BLaER1 treated with 17β-estradiol and CSF1 and Interleukin-3, amounts not matched to agents 10 nM and 100 nM (cell line): Measurements from ENCODE around the gene EYA3.

Experiments
- H3K27ac ChIP-seq, 11 experiments: shearing (Covaris generic); formaldehyde crosslinking; 2 replicates each; pipeline ENCODE4 v1.8.1; 2022
- H3K27me3 ChIP-seq, 11 experiments: shearing (Covaris generic); formaldehyde crosslinking; 2 replicates each; pipeline ENCODE4 v1.8.1; 2022
- H3K36me3 ChIP-seq, 11 experiments: shearing (Covaris generic); formaldehyde crosslinking; 2 replicates each; pipeline ENCODE4 v1.8.1; 2022
- H3K4me1 ChIP-seq, 10 experiments: shearing (Covaris generic); formaldehyde crosslinking; 2 replicates each; pipeline ENCODE4 v1.8.1; 2022
- H3K4me2 ChIP-seq, 11 experiments: shearing (Covaris generic); formaldehyde crosslinking; 2 replicates each; pipeline ENCODE4 v1.8.1; 2022
- H3K4me3 ChIP-seq, 10 experiments: shearing (Covaris generic); formaldehyde crosslinking; 2 replicates each; pipeline ENCODE4 v1.8.1; 2022
- H3K9ac ChIP-seq, 11 experiments: shearing (Covaris generic); formaldehyde crosslinking; 2 replicates each; pipeline ENCODE4 v1.8.1; 2022
- H3K9me3 ChIP-seq, 11 experiments: shearing (Covaris generic); formaldehyde crosslinking; replicated peaks in 1 of 11; 2 replicates each; pipeline ENCODE4 v1.8.1; 2022
- H4K20me1 ChIP-seq, 11 experiments: shearing (Covaris generic); formaldehyde crosslinking; 2 replicates each; pipeline ENCODE4 v1.8.1; 2022
- Cebpa-rat ChIP-seq, 11 experiments: shearing (Covaris generic); IDR thresholded peaks; 2 replicates each; pipeline ENCODE4 v1.8.1; 2022

Gene EYA3

GRCh38 chr1:28056129-28056925 is 32.1 kb downstream of the EYA3 start:
- H3K4me2 ChIP-seq: peak overlapping the region in 6 of 11 experiments; percentile 6 to 72 (median 33); a peak in 9 of 22 replicates
- H3K36me3 ChIP-seq: peaks cover 5 to 55% (median 18%) of the 10 kb centered on the region in 11 experiments; a peak in 18 of 22 replicates
- no peak overlapping the region for H3K9ac ChIP-seq
- 0 out of 22 replicates have a peak, but pooled peaks cover 0 to under 1% (median 0%) of the 10 kb centered on the region in 11 experiments for H3K9me3 ChIP-seq
- H3K27ac ChIP-seq: peak overlapping the region in 4 of 11 experiments; percentile 3 to 35 (median 16); a peak in 4 of 22 replicates
- no peak overlapping the region for H3K4me3 ChIP-seq
- H4K20me1 ChIP-seq: peaks cover 0 to 66% (median 7%) of the 10 kb centered on the region in 11 experiments; a peak in 11 of 22 replicates
- peaks cover 4 to 29% (median 10%) of the 10 kb centered on the region in 10 experiments; a peak in 13 of 20 replicates for H3K4me1 ChIP-seq
- TF ChIP-seq Cebpa-rat (IDR thresholded peaks at IDR 0.05): no peak
- H3K27me3 ChIP-seq: no peaks in the 10 kb centered on the region

GRCh38 chr1:28050776-28051175 is 37.6 kb downstream of the EYA3 start:
- TF ChIP-seq Cebpa-rat (IDR thresholded peaks at IDR 0.05): no peak

DNA sequence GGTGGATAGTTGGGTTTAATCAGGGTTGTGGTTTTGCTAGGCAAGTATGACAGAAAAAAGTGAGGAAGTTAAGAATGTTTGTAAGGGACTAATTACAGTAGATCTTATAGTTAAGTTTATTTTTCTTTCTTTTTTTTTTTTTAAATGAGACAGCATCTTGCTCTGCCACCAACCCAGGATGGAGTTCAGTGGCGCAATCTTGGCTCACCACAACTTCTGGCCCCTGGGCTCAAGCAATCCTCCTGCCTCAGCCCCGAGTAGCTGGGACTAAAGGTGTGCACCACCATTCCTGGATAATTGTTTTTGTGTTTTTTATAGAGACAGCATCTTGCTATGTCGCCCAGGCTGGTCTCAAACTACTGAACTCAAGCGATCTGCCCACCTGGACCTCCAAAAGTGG is 41.7 kb downstream of the EYA3 start:
- Histone ChIP-seq H4K20me1 (peaks cover 0 to 14% (median 0%) of the 10 kb centered on the region in 11 experiments; a peak in 5 of 22 replicates), H3K36me3 (peaks cover 32 to 100% (median 63%) of the 10 kb centered on the region in 11 experiments), H3K4me1 (peaks cover 0 to 11% (median 0%) of the 10 kb centered on the region in 10 experiments; a peak in 4 of 20 replicates), H3K9me3 (no peaks in the 10 kb centered on the region), H3K9ac (no peak overlapping the region), H3K4me3 (no peak overlapping the region), H3K4me2 (peak overlapping the region in 1 of 11 experiments; percentile 2; a peak in 1 of 22 replicates), H3K27me3 (no peaks in the 10 kb centered on the region), H3K27ac (no peak overlapping the region)
- no peak for TF ChIP-seq Cebpa-rat (IDR thresholded peaks at IDR 0.05)

More at GRCh38 chr1:28050776-28051175, 37.6 kb downstream of the EYA3 start:
- Histone ChIP-seq H4K20me1 (peaks cover 0 to 20% (median 0%) of the 10 kb centered on the region in 11 experiments; a peak in 6 of 22 replicates), H3K36me3 (peaks cover 27 to 100% (median 46%) of the 10 kb centered on the region in 11 experiments), H3K4me2 (no peak overlapping the region), H3K9ac (no peak overlapping the region), H3K4me1 (peaks cover 0 to 14% (median 0%) of the 10 kb centered on the region in 10 experiments; a peak in 8 of 20 replicates), H3K27me3 (no peaks in the 10 kb centered on the region), H3K9me3 (no peaks in the 10 kb centered on the region), H3K27ac (no peak overlapping the region), H3K4me3 (no peak overlapping the region)

DNA sequence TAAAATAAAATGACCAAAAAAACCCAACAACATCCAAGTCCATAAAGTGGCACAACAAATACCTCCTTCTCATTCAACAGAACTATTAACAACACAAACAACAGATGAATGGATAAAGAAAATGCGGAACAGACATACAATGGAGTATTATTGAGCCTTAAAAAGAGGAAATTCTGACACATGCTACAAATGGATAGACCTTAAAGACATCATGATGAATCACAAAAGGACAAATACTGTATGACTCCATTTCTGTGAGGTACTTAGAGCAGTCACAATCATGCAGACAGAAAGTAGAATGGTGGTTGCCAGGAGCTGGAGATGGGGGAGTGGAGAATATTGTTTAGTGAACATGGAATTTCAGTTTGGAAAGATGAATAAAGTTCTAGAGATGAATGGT is 42.6 kb downstream of the EYA3 start:
- Histone ChIP-seq H3K9ac (no peak overlapping the region), H4K20me1 (peaks cover 0 to 14% (median 0%) of the 10 kb centered on the region in 11 experiments; a peak in 4 of 22 replicates), H3K4me2 (no peak overlapping the region), H3K4me1 (peaks cover 0 to 11% (median 0%) of the 10 kb centered on the region in 10 experiments; a peak in 4 of 20 replicates), H3K27me3 (no peaks in the 10 kb centered on the region), H3K4me3 (no peak overlapping the region), H3K36me3 (peaks cover 36 to 100% (median 65%) of the 10 kb centered on the region in 11 experiments), H3K9me3 (no peaks in the 10 kb centered on the region), H3K27ac (no peak overlapping the region)
- TF ChIP-seq Cebpa-rat (IDR thresholded peaks at IDR 0.05): no peak

DNA sequence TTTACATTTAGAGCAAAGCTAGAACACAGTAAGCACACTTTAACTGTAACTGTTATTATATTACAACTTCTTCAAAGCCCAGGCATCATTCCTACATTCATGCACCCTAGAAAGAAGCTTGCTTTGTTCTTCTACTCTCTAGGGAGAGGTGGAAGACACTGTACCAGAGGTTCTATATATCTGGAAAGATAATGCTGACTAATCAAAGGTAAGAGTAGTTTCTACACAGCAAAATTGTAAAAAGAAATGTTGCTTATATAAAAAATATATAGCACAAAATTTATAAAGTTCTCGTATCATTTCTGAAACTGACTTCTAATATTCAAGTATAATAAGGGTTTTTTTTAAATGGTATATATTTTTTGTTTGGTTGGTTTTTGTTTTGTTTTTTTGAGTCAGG is 44.0 kb downstream of the EYA3 start:
- Histone ChIP-seq H3K27ac (no peak overlapping the region), H4K20me1 (peaks cover 0 to 14% (median 0%) of the 10 kb centered on the region in 11 experiments; a peak in 3 of 22 replicates), H3K36me3 (peaks cover 44 to 100% (median 78%) of the 10 kb centered on the region in 11 experiments), H3K27me3 (no peaks in the 10 kb centered on the region), H3K9me3 (no peaks in the 10 kb centered on the region), H3K4me2 (no peak overlapping the region), H3K4me3 (no peak overlapping the region), H3K9ac (no peak overlapping the region), H3K4me1 (peaks cover 0 to 11% (median 0%) of the 10 kb centered on the region in 10 experiments; a peak in 4 of 20 replicates)
- no peak for TF ChIP-seq Cebpa-rat (IDR thresholded peaks at IDR 0.05)

- H3K4me1 ChIP-seq: no peaks in the 10 kb centered on the region
These were observed 49.1 kb downstream of the EYA3 start for GRCh38 chr1:28039341-28039740.

DNA sequence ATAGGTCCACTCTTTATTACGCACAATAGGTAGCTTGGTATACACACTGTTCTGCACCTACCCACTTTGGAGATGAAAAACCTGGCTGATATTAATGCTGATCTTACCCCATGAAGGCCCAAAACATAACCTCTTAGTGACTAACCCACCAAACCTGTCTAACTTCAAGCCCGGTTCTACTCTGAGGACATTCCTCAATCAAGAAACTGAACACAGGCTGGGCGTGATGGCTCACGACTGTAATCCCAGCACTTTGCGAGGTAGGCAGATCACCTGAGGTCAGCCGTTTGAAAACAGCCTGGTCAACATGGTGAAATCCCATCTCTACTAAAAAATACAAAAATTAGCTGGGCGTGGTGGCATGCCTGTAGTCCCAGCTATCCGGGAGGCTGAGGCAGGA is 50.5 kb downstream of the EYA3 start:
- Histone ChIP-seq H3K27ac (no peak overlapping the region), H3K36me3 (peaks cover 50 to 99% (median 73%) of the 10 kb centered on the region in 11 experiments), H3K4me1 (no peaks in the 10 kb centered on the region), H4K20me1 (peaks cover 0 to 6% (median 0%) of the 10 kb centered on the region in 11 experiments; a peak in 2 of 22 replicates), H3K27me3 (no peaks in the 10 kb centered on the region), H3K4me2 (no peak overlapping the region), H3K4me3 (no peak overlapping the region), H3K9ac (no peak overlapping the region), H3K9me3 (no peaks in the 10 kb centered on the region)
- TF ChIP-seq Cebpa-rat (IDR thresholded peaks at IDR 0.05): no peak

More at GRCh38 chr1:28039341-28039740, 49.1 kb downstream of the EYA3 start:
- no peak overlapping the region for H3K27ac ChIP-seq
- no peak for TF ChIP-seq Cebpa-rat (IDR thresholded peaks at IDR 0.05)
- no peak overlapping the region for H3K4me3 ChIP-seq
- H3K36me3 ChIP-seq: peaks cover 46 to 100% (median 79%) of the 10 kb centered on the region in 11 experiments
- no peaks in the 10 kb centered on the region for H3K9me3 ChIP-seq
- no peak overlapping the region for H3K9ac ChIP-seq
- H4K20me1 ChIP-seq: peaks cover 0 to 12% (median 0%) of the 10 kb centered on the region in 11 experiments; a peak in 3 of 22 replicates
- no peak overlapping the region for H3K4me2 ChIP-seq
- no peaks in the 10 kb centered on the region for H3K27me3 ChIP-seq

DNA sequence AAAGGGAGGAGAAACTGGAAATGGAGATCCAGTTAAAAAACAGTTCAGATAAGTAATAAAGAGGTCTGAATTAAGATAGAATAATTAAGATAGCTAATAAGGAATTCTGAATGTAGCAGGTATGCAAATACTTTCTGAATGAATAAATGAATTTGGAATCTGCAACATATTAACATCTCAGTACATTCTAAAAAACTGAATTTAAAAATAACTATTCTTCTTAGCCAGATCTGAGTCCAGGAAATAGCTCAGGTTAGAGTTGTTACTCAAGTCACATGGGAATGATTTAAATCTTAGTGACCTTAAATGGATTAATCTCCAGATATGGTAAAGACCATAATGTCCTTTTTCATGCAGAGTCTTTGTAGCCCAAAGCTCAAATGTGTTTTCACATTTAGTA is 51.2 kb downstream of the EYA3 start:
- Histone ChIP-seq H3K4me3 (no peak overlapping the region), H3K9ac (0 out of 22 replicates have a peak overlapping the region, but pooled peaks of 1 of the 11 experiments have one; percentile 1), H3K4me1 (no peaks in the 10 kb centered on the region), H4K20me1 (peaks cover 0 to 13% (median 0%) of the 10 kb centered on the region in 11 experiments; a peak in 2 of 22 replicates), H3K9me3 (no peaks in the 10 kb centered on the region), H3K27me3 (no peaks in the 10 kb centered on the region), H3K27ac (no peak overlapping the region), H3K4me2 (no peak overlapping the region), H3K36me3 (peaks cover 50 to 99% (median 70%) of the 10 kb centered on the region in 11 experiments)
- TF ChIP-seq Cebpa-rat (IDR thresholded peaks at IDR 0.05): no peak

DNA sequence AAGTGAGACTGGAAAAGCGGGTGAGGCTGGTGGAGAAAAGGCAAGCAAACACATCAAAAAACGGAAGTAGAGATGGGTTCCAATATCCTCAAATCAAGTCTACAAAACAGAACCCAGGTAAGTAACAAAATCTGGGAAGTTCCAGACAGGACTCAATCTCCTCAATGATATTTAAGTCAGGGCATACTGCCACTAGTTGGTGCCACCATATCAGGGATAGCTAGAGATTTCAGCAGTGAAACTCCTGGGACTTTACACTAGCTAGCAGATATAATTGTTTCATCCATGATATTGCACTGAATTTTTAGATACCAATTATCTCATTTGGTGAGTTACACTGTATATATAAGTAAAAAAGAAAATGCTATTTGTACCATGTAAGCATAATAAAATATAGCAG is 52.0 kb downstream of the EYA3 start:
- Histone ChIP-seq H3K4me1 (no peaks in the 10 kb centered on the region), H4K20me1 (peaks cover 0 to 18% (median 0%) of the 10 kb centered on the region in 11 experiments; a peak in 3 of 22 replicates), H3K36me3 (peaks cover 42 to 99% (median 67%) of the 10 kb centered on the region in 11 experiments), H3K27ac (no peak overlapping the region), H3K4me3 (no peak overlapping the region), H3K4me2 (no peak overlapping the region), H3K9ac (0 out of 22 replicates have a peak overlapping the region, but pooled peaks of 1 of the 11 experiments have one; percentile 1), H3K27me3 (no peaks in the 10 kb centered on the region), H3K9me3 (no peaks in the 10 kb centered on the region)
- TF ChIP-seq Cebpa-rat (IDR thresholded peaks at IDR 0.05): no peak
